PC-3 (cell line): ENCODE measurements around the gene SOX12. TPM values are rescaled to one million over a fixed set of nuclear protein-coding genes. Genes with fewer than 3 reads are reported as not detected.

Experiments
- ATAC-seq: fragments of 200-7000 bp; cut with Tn5 transposase; 2 replicates; pipeline ENCODE4 v1.9.1; 2020; ENCODE audit warnings: mild to moderate bottlenecking, moderate library complexity
- BruUV-seq: library from RNA; stranded (reverse); fragments of 400-500 nt; replicated peaks from 2 replicates; lab custom pipeline; 2021; lab: Mats Ljungman, UMichigan
- CTCF ChIA-PET: fragments of 300-600 bp; sonication (Branson Sonifier 250); formaldehyde crosslinking; loops from one replicate; lab custom pipeline; 2022; ENCODE audit warnings: antibody characterized with exemption; lab: Charles Lee
- POLR2A ChIA-PET: fragments of 300-600 bp; sonication (Branson Sonifier 250); formaldehyde crosslinking; loops from one replicate; lab custom pipeline; 2022; ENCODE audit warnings: antibody characterized with exemption; ENCODE audit not compliant: unreplicated experiment; lab: Charles Lee
- DNase-seq: peaks from one replicate; pipeline ENCODE4 v3.0.0-alpha.2; 2015
- H2AFZ ChIP-seq: fragments of 300-600 bp; sonication (generic); 2 replicates; pipeline ENCODE4 v1.6.0; 2016; ENCODE audit warnings: antibody characterized with exemption, low read length
- H3F3A ChIP-seq: fragments of 300-600 bp; sonication (generic); one replicate; pipeline ENCODE4 v1.6.0; 2017; ENCODE audit warnings: antibody characterized with exemption, low read length, control low read depth, mild to moderate bottlenecking; ENCODE audit not compliant: unreplicated experiment
- H3K27ac ChIP-seq: fragments of 300-600 bp; sonication (generic); 2 replicates; pipeline ENCODE4 v1.5.1; 2016; ENCODE audit warnings: mild to moderate bottlenecking, low read length
- H3K27me3 ChIP-seq: fragments of 300-600 bp; sonication (generic); 2 replicates; pipeline ENCODE4 v1.6.1; 2016; ENCODE audit warnings: low read length, mixed read lengths
- H3K36me3 ChIP-seq: fragments of 300-600 bp; sonication (generic); 2 replicates; pipeline ENCODE4 v1.6.1; 2016; ENCODE audit warnings: low read depth, mixed run types, low read length, mixed read lengths
- H3K4me1 ChIP-seq: fragments of 300-600 bp; sonication (generic); 2 replicates; pipeline ENCODE4 v1.5.1; 2016; ENCODE audit warnings: low read length; ENCODE audit not compliant: insufficient read depth
- H3K4me2 ChIP-seq: fragments of 300-600 bp; sonication (generic); 2 replicates; pipeline ENCODE4 v1.6.0; 2016; ENCODE audit warnings: low read length
- H3K4me3 ChIP-seq: fragments of 300-600 bp; sonication (generic); 2 replicates; pipeline ENCODE4 v1.5.1; 2016; ENCODE audit warnings: mild to moderate bottlenecking, low read length, mixed read lengths
- H3K79me2 ChIP-seq: fragments of 300-600 bp; sonication (generic); 2 replicates; pipeline ENCODE4 v1.6.1; 2017; ENCODE audit warnings: low read length, mixed read lengths
- H3K9ac ChIP-seq: fragments of 300-600 bp; sonication (generic); 2 replicates; pipeline ENCODE4 v1.6.0; 2016; ENCODE audit warnings: mild to moderate bottlenecking, low read length
- H3K9me2 ChIP-seq: fragments of 300-600 bp; sonication (generic); replicated peaks from 2 replicates; pipeline ENCODE4 v1.6.1; 2016; ENCODE audit warnings: mixed run types, low read length, mixed read lengths
- H3K9me3 ChIP-seq: fragments of 300-600 bp; sonication (generic); 2 replicates; pipeline ENCODE4 v1.6.1; 2016; ENCODE audit warnings: low read length, mixed read lengths
- H4K20me1 ChIP-seq: fragments of 300-600 bp; sonication (generic); 2 replicates; pipeline ENCODE4 v1.6.1; 2016; ENCODE audit warnings: low read length, mixed read lengths
- EZH2 ChIP-seq: fragments of 300-600 bp; sonication (generic); IDR thresholded peaks from one replicate; pipeline ENCODE4 v1.6.1; 2017; ENCODE audit warnings: antibody characterized with exemption, mild to moderate bottlenecking, low read length; ENCODE audit not compliant: unreplicated experiment
- EZH2phosphoT487 ChIP-seq: fragments of 300-600 bp; sonication (generic); IDR thresholded peaks from 2 replicates; pipeline ENCODE4 v1.6.1; 2018; ENCODE audit warnings: mild to moderate bottlenecking, antibody characterized with exemption, low read length, borderline replicate concordance
- intact Hi-C: fragments of 100-400 bp; cut with micrococcal nuclease; formaldehyde crosslinking; loops from 2 replicates; pipeline ENCODE4 v1.9.0; 2023
- total RNA-seq: library from RNA; depleted of rRNA; stranded (reverse); fragments of >200 nt; gene quantifications from 2 replicates; pipeline ENCODE4 v1.2.3, GENCODE V29; 2014
- TF ChIP-seq, protein P1 (sequence below): fragments of 300-600 bp; sonication (generic); conservative IDR thresholded peaks from 2 replicates; pipeline ENCODE4 v1.5.1; 2017; ENCODE audit warnings: antibody characterized with exemption, low read depth, mild to moderate bottlenecking, low read length

The SOX12 gene
- total RNA-seq, 1 experiment from 2014 or later = 13.8 TPM

GRCh38 chr20:347640-348484 is 22.5 kb downstream of the SOX12 start:
- H3F3A ChIP-seq = no peaks in the 10 kb centered on the region
- H2AFZ ChIP-seq = peak overlapping the region; percentile 91
- BruUV-seq = no TSS peak
- CTCF ChIA-PET = interaction anchor here (0.8 to 1.0 kb wide), 2 partner anchors 24 to 84 kb away, joined by 3 read pairs; no protein-coding TSS in a partner anchor
- H3K27me3 ChIP-seq = no peaks in the 10 kb centered on the region
- ATAC-seq = peak; percentile 75
- DNase-seq = peak; percentile 94
- H3K4me3 ChIP-seq = peak overlapping the region; percentile 79
- H3K4me2 ChIP-seq = peak overlapping the region; percentile 92
- TF ChIP-seq, protein P1, sequence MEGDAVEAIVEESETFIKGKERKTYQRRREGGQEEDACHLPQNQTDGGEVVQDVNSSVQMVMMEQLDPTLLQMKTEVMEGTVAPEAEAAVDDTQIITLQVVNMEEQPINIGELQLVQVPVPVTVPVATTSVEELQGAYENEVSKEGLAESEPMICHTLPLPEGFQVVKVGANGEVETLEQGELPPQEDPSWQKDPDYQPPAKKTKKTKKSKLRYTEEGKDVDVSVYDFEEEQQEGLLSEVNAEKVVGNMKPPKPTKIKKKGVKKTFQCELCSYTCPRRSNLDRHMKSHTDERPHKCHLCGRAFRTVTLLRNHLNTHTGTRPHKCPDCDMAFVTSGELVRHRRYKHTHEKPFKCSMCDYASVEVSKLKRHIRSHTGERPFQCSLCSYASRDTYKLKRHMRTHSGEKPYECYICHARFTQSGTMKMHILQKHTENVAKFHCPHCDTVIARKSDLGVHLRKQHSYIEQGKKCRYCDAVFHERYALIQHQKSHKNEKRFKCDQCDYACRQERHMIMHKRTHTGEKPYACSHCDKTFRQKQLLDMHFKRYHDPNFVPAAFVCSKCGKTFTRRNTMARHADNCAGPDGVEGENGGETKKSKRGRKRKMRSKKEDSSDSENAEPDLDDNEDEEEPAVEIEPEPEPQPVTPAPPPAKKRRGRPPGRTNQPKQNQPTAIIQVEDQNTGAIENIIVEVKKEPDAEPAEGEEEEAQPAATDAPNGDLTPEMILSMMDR = no peak
- TF ChIP-seq EZH2 = no peak
- TF ChIP-seq EZH2phosphoT487 = no peak
- intact Hi-C loops = no loop called here
- H3K9me2 ChIP-seq = no peaks in the 10 kb centered on the region
- H3K36me3 ChIP-seq = peaks cover 10% of the 10 kb centered on the region; the same call in 1 of the 2 replicates
- H3K27ac ChIP-seq = peak overlapping the region; percentile 81
- POLR2A ChIA-PET = interaction anchor here (0.5 to 1.0 kb wide), 5 partner anchors 23 to 856 kb away, joined by 4 to 6 read pairs (median 5); no protein-coding TSS in a partner anchor
- peaks cover 6% of the 10 kb centered on the region for H3K9me3 ChIP-seq
- peak overlapping the region; percentile 72 for H3K9ac ChIP-seq
- peaks cover 11% of the 10 kb centered on the region; the same call in 1 of the 2 replicates for H3K79me2 ChIP-seq
- peaks cover 12% of the 10 kb centered on the region for H3K4me1 ChIP-seq
- no peaks in the 10 kb centered on the region for H4K20me1 ChIP-seq

GRCh38 chr20:348972-349841 is 23.9 kb downstream of the SOX12 start:
- peaks cover 11% of the 10 kb centered on the region; the same call in 1 of the 2 replicates for H3K79me2 ChIP-seq
- peaks cover 5% of the 10 kb centered on the region; the same call in 1 of the 2 replicates for H3K36me3 ChIP-seq
- ATAC-seq (no peak), DNase-seq (no peak)
- peaks cover 12% of the 10 kb centered on the region for H3K4me1 ChIP-seq
- BruUV-seq = no TSS peak
- H3K27me3 ChIP-seq = no peaks in the 10 kb centered on the region
- TF ChIP-seq EZH2 (no peak), EZH2phosphoT487 (no peak)
- TF ChIP-seq, protein P1 = no peak
- no peak overlapping the region for H3K9ac ChIP-seq
- no peaks in the 10 kb centered on the region for H4K20me1 ChIP-seq
- H3K4me2 ChIP-seq = peak overlapping the region; percentile 92
- peak overlapping the region; percentile 79; the same call in 1 of the 2 replicates for H3K4me3 ChIP-seq
- intact Hi-C loops = no loop called here
- no peaks in the 10 kb centered on the region for H3F3A ChIP-seq
- no peaks in the 10 kb centered on the region for H3K9me2 ChIP-seq
- no peak overlapping the region for H2AFZ ChIP-seq
- ChIA-PET CTCF (no interaction called here), POLR2A (no interaction called here)
- H3K9me3 ChIP-seq = no peaks in the 10 kb centered on the region
- H3K27ac ChIP-seq = no peak overlapping the region
